Tibial artery (tissue), 4 donors: Measurements from ENCODE around the gene BCL2L15.
A peak's percentile ranks its signal among the peaks of the same experiment; 100 is the strongest.

Experiments used
- DNase-seq, 2 donors: peaks; one replicate each; pipeline ENCODE4 v3.0.0-alpha.2; 2019
- H3K27ac ChIP-seq, 2 donors: fragments of 200-600 bp; sonication (generic) in 1 of 2; 1 replicate in 1 of 2; 2 replicates in 1 of 2; pipeline ENCODE4 v1.5.1; 2018 to 2019; ENCODE audit warnings: mild to moderate bottlenecking in 1 of 2
- H3K27me3 ChIP-seq, 2 donors: fragments of 200-600 bp; sonication (generic) in 1 of 2; one replicate each; pipeline versions ENCODE4 v1.5.1 to v1.6.0; 2016 to 2019
- H3K36me3 ChIP-seq, 3 donors: fragments of 200-600 bp; sonication (generic) in 2 of 3; one replicate each; pipeline ENCODE4 v1.5.1; 2016 to 2019; ENCODE audit warnings: mild to moderate bottlenecking in 2 of 3
- H3K4me1 ChIP-seq, 4 donors: fragments of 200-600 bp; sonication (generic) in 2 of 4; 1 replicate in 3 of 4; 2 replicates in 1 of 4; pipeline ENCODE4 v1.5.1; 2016 to 2019
- H3K4me3 ChIP-seq, 2 donors: fragments of 200-600 bp; sonication (generic) in 1 of 2; 1 replicate in 1 of 2; 2 replicates in 1 of 2; pipeline ENCODE4 v1.5.1; 2018 to 2019; ENCODE audit warnings: mild to moderate bottlenecking in 2 of 2
- H3K9me3 ChIP-seq, 3 donors: fragments of 200-600 bp; sonication (generic) in 1 of 3; one replicate each; pipeline ENCODE4 v1.5.1; 2016 to 2019
- intact Hi-C: fragments of 100-400 bp; cut with DNase I; formaldehyde crosslinking; loops from one replicate; pipeline ENCODE4 v1.15.0; 2023; ENCODE audit warnings: low total_unique reads
- TF ChIP-seq, protein P1 (sequence below), 2 experiments: fragments of 200-600 bp in 1 of 2; fragments of 450-650 bp in 1 of 2; IDR thresholded peaks; one replicate each; pipeline ENCODE4 v1.5.1; 2017 to 2019; ENCODE audit warnings: antibody characterized with exemption in 2 of 2, mild to moderate bottlenecking in 1 of 2, moderate library complexity in 1 of 2

BCL2L15 gene

GRCh38 chr1:113870778-113871177 lies 16.6 kb downstream of the BCL2L15 start:
- no peaks in the 10 kb centered on the region for H3K27me3 ChIP-seq
- peak overlapping the region in 1 of 2 donors; percentile 9 for H3K4me3 ChIP-seq
- DNase-seq = no peak
- TF ChIP-seq, protein P1, sequence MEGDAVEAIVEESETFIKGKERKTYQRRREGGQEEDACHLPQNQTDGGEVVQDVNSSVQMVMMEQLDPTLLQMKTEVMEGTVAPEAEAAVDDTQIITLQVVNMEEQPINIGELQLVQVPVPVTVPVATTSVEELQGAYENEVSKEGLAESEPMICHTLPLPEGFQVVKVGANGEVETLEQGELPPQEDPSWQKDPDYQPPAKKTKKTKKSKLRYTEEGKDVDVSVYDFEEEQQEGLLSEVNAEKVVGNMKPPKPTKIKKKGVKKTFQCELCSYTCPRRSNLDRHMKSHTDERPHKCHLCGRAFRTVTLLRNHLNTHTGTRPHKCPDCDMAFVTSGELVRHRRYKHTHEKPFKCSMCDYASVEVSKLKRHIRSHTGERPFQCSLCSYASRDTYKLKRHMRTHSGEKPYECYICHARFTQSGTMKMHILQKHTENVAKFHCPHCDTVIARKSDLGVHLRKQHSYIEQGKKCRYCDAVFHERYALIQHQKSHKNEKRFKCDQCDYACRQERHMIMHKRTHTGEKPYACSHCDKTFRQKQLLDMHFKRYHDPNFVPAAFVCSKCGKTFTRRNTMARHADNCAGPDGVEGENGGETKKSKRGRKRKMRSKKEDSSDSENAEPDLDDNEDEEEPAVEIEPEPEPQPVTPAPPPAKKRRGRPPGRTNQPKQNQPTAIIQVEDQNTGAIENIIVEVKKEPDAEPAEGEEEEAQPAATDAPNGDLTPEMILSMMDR (IDR thresholded peaks at IDR 0.05) = no peak
- intact Hi-C loops = no loop called here
- no peaks in the 10 kb centered on the region for H3K4me1 ChIP-seq
- no peak overlapping the region for H3K27ac ChIP-seq
- no peaks in the 10 kb centered on the region for H3K36me3 ChIP-seq
- H3K9me3 ChIP-seq = no peaks in the 10 kb centered on the region

DNA sequence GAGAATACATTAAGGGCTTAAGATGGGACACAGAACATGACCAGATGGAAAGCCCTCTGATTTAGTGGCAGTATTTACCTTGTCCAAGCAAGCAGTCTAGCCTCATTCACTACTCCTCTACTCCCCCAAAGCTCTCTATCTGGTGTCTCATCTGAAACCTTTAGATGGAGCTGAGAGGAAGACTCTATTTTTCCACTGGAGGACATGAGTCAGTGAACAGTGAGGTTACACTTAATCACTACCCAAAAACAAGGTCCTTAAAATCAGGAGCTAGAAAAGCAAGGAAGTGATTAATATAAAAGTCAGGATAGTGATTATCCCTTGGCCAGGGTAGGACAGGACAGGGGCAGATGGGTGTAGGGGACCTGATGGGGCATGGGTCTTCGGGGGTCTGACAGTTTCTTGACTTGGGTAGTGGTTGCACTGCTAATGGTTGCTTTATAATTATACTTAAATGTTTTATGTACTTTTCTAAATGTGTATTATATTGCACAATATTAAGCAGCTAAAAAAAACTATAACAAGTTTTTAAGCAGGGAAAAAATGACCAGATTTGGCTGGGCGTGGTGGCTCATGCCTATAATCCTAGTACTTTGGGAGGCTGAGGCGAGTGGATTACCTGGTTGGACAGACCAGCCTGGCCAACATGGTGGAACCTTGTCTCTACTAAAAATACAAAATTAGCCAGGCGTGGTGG lies 18.8 kb downstream of the BCL2L15 start:
- no peak overlapping the region for H3K27ac ChIP-seq
- TF ChIP-seq, protein P1 (IDR thresholded peaks at IDR 0.05) = no peak
- no peaks in the 10 kb centered on the region for H3K27me3 ChIP-seq
- H3K4me1 ChIP-seq = no peaks in the 10 kb centered on the region
- H3K4me3 ChIP-seq = no peak overlapping the region
- DNase-seq = no peak
- intact Hi-C loops = no loop called here
- no peaks in the 10 kb centered on the region for H3K9me3 ChIP-seq
- no peaks in the 10 kb centered on the region for H3K36me3 ChIP-seq

DNA sequence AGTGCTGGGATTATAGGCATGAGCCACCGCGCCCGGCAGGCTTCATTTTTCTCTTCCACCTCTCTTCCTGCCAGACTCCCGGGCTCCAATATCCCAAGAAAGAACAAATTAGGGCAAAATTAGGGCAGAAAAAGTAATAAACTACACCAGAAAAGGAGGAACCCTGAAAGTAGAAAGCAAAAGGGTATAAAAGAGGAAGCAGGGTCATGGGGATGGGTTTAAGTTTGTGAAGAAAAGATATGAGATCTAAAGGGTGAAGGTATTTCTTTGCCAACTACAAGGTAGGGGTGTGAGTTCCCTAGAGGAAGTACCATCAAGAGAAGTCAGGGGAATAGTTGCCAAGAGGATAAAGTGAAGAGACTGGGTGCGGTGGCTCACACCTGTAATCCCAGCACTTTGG lies 25.7 kb downstream of the BCL2L15 start:
- H3K4me3 ChIP-seq = no peak overlapping the region
- no peaks in the 10 kb centered on the region for H3K9me3 ChIP-seq
- H3K27me3 ChIP-seq = no peaks in the 10 kb centered on the region
- TF ChIP-seq, protein P1 (IDR thresholded peaks at IDR 0.05) = no peak
- DNase-seq = no peak
- H3K4me1 ChIP-seq = peaks cover 0 to 5% (median 0%) of the 10 kb centered on the region in 4 donors
- H3K36me3 ChIP-seq = no peaks in the 10 kb centered on the region
- H3K27ac ChIP-seq = no peak overlapping the region
- intact Hi-C loops = no loop called here

- H3K9me3 ChIP-seq = no peaks in the 10 kb centered on the region
- TF ChIP-seq, protein P1 (IDR thresholded peaks at IDR 0.05) = no peak
- intact Hi-C loops = no loop called here
- H3K27me3 ChIP-seq = no peaks in the 10 kb centered on the region
- no peak overlapping the region for H3K27ac ChIP-seq
- no peaks in the 10 kb centered on the region for H3K36me3 ChIP-seq
- H3K4me1 ChIP-seq = peaks cover 0 to 5% (median 0%) of the 10 kb centered on the region in 4 donors
- H3K4me3 ChIP-seq = no peak overlapping the region
- no peak for DNase-seq
Observed at GRCh38 chr1:113860891-113861290, 26.5 kb downstream of the BCL2L15 start.

DNA sequence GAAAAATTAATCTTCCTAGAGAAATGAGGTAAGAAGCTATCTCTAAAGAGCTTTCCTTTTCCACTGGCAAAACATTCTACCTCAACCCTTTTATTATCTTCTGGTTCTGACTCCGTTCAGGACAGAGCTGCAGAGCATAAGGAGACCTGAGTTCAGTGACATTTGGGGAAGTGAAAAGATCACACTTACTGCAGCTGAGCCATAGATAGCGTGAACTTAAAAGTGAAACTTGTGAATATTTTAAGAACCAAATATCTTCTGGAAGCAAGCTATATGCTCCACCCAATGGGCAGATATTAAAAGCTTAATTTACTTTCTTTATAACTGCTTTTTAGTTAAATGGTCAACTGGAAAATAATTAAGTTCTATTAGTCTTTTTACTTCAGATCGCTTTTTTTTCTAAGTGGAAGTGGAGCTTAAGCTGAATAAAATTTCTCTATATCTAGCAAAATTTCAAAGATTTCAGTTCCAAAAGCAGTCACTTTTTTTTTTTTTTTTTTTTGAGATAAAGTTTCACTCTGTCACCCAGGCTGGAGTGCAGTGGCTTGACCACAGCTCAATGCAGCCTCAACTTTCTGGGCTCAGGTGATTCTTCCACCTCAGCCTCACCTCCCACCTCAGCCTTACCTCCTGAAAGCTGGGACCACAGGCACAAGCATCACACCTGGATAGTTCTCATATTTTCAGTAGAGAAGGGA lies 27.8 kb downstream of the BCL2L15 start:
- DNase-seq = no peak
- H3K27ac ChIP-seq = no peak overlapping the region
- H3K36me3 ChIP-seq = no peaks in the 10 kb centered on the region
- intact Hi-C loops = no loop called here
- H3K27me3 ChIP-seq = no peaks in the 10 kb centered on the region
- H3K4me1 ChIP-seq = peaks cover 0 to 5% (median 0%) of the 10 kb centered on the region in 4 donors
- no peak overlapping the region for H3K4me3 ChIP-seq
- TF ChIP-seq, protein P1 (IDR thresholded peaks at IDR 0.05) = no peak
- no peaks in the 10 kb centered on the region for H3K9me3 ChIP-seq
